Body of pancreas (tissue), 4 donors: Measurements from ENCODE around the gene CFAP92. TPM values are rescaled to one million over a fixed set of nuclear protein-coding genes. Genes with fewer than 3 reads are reported as not detected.

Experiments used
- ATAC-seq: fragments of 150-250 bp; one replicate; pipeline ENCODE4 v1.9.1; 2016
- DNase-seq, 4 donors: peaks; one replicate each; pipeline ENCODE4 v3.0.0-alpha.2; 2019
- H3K27ac ChIP-seq, 4 donors: fragments of 200-600 bp; sonication (generic); 1 replicate in 3 of 4; 2 replicates in 1 of 4; pipeline versions ENCODE4 v1.5.1 to v1.6.1; 2016 to 2019; ENCODE audit warnings: mild to moderate bottlenecking in 1 of 4, mixed read lengths in 1 of 4, moderate library complexity in 1 of 4
- H3K27me3 ChIP-seq, 2 donors: fragments of 200-600 bp; sonication (generic); one replicate each; pipeline ENCODE4 v1.6.0; 2016; ENCODE audit warnings: mild to moderate bottlenecking in 1 of 2
- H3K36me3 ChIP-seq, 2 donors: fragments of 200-600 bp; sonication (generic); replicated peaks in 1 of 2; 2 replicates each; pipeline ENCODE4 v1.5.1; 2016; ENCODE audit warnings: low read depth in 2 of 2; ENCODE audit not compliant: insufficient read depth in 1 of 2
- H3K4me1 ChIP-seq: fragments of 200-600 bp; sonication (generic); one replicate; pipeline ENCODE4 v1.6.0; 2016
- H3K4me3 ChIP-seq, 2 donors: fragments of 200-600 bp; sonication (generic); 1 replicate in 1 of 2; 2 replicates in 1 of 2; pipeline ENCODE4 v1.5.1; 2016 to 2019
- H3K9me3 ChIP-seq, 3 donors: fragments of 200-600 bp; sonication (generic); 1 replicate in 2 of 3; 2 replicates in 1 of 3; pipeline ENCODE4 v1.5.1; 2016
- POLR2A ChIP-seq, 3 donors: fragments of 450-650 bp; IDR thresholded peaks; one replicate each; pipeline ENCODE4 v1.6.1; 2016; ENCODE audit warnings: antibody characterized with exemption in 3 of 3, mild to moderate bottlenecking in 2 of 3
- WGBS, 2 donors: methylation state at CpG; one replicate each; pipeline ENCODE4 v1.1.5; 2017; 5-methylcytosine and 5-hydroxymethylcytosine counted together
- intact Hi-C: fragments of 100-400 bp; cut with DNase I; formaldehyde crosslinking; loops from one replicate; pipeline ENCODE4 v1.15.1; 2023
- total RNA-seq, 2 donors: library from RNA; depleted of rRNA; stranded (reverse); fragments of >200 nt; gene quantifications; one replicate each; pipeline ENCODE4 v1.1.0, GENCODE V29; 2016
- TF ChIP-seq, protein P1 (sequence below), 7 experiments: fragments of 450-650 bp in 4 of 7; fragments of 200-600 bp in 3 of 7; sonication (generic) in 3 of 7; IDR thresholded peaks; one replicate each; pipeline ENCODE4 v1.5.1; 2016 to 2019; ENCODE audit warnings: antibody characterized with exemption in 7 of 7

The CFAP92 gene
- total RNA-seq, 2 donors from 2014 or later = not detected

DNA sequence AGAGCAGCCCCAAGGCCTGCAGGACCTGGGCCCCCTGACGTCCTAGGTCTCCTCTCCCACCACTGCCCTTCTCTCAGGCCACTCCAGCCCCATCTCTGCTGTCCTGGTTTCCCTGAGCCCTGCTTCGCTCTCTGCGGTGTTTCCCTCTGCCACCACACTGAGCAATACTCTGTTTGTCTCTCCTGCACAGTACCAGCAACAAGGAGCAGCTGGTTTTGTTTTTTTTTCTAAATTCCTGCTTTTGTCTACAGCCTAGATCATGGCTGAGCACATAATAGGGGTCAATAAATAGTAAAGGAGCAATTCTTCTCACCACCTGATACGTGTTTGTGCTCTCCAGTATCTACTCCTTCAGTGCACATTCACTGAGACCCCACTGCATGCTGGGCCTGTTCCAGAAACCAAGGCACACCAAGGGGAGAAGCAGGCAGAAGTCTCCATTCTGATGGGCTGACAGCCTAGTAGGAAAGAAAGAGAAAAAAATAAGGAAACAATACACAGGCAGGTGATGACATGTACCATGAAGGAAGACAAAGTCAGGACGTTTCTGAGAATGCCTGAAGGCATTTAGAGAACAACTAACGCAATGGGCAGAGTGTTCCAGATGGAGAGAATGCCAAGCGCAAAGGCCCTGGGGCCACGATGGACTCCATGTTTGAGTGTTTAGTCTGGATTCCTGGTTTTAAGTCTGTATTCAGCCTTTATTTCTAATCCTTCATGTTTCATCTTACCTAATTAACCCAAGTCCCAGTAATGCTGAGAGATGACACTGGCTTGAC, 120.4 kb downstream of the CFAP92 start:
- intact Hi-C loops = no loop called here
- no peaks in the 10 kb centered on the region for H3K27me3 ChIP-seq
- peaks cover 6% of the 10 kb centered on the region for H3K4me1 ChIP-seq
- DNase-seq (no peak), ATAC-seq (no peak)
- 61 to 62% methylated on average over 8 of the region's 8 CpGs for WGBS, 2 donors
- TF ChIP-seq, protein P1, sequence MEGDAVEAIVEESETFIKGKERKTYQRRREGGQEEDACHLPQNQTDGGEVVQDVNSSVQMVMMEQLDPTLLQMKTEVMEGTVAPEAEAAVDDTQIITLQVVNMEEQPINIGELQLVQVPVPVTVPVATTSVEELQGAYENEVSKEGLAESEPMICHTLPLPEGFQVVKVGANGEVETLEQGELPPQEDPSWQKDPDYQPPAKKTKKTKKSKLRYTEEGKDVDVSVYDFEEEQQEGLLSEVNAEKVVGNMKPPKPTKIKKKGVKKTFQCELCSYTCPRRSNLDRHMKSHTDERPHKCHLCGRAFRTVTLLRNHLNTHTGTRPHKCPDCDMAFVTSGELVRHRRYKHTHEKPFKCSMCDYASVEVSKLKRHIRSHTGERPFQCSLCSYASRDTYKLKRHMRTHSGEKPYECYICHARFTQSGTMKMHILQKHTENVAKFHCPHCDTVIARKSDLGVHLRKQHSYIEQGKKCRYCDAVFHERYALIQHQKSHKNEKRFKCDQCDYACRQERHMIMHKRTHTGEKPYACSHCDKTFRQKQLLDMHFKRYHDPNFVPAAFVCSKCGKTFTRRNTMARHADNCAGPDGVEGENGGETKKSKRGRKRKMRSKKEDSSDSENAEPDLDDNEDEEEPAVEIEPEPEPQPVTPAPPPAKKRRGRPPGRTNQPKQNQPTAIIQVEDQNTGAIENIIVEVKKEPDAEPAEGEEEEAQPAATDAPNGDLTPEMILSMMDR (IDR thresholded peaks at IDR 0.05) = no peak
- no peak for TF ChIP-seq POLR2A (IDR thresholded peaks at IDR 0.05)
- no peak overlapping the region for H3K4me3 ChIP-seq
- no peak overlapping the region for H3K27ac ChIP-seq
- H3K9me3 ChIP-seq = no peaks in the 10 kb centered on the region
- no peaks in the 10 kb centered on the region for H3K36me3 ChIP-seq

DNA sequence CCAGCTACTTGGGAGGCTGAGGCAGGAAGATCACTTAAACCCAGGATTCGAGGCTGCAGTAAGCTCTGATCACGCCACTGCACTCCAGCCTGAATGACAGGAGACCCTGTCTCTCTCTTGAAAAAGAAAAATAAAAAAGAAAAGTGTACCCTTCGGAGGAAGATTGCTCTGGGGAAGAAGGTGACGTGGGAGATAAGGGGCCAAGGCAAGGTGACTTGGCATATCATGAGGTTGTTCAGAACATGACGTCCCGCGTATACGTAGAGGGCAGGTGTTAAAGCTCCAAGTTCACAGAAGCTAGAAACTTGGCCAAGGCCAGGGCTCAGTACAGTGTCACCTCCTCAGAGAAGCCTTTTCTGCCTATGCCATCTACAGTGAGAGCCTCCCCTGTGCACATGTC, 121.1 kb downstream of the CFAP92 start:
- H3K27ac ChIP-seq = no peak overlapping the region
- 82 to 83% methylated on average over 8 of the region's 8 CpGs for WGBS, 2 donors
- no peaks in the 10 kb centered on the region for H3K36me3 ChIP-seq
- DNase-seq (no peak), ATAC-seq (no peak)
- TF ChIP-seq, protein P1 (IDR thresholded peaks at IDR 0.05) = no peak
- TF ChIP-seq POLR2A (IDR thresholded peaks at IDR 0.05) = no peak
- H3K4me3 ChIP-seq = no peak overlapping the region
- H3K4me1 ChIP-seq = no peaks in the 10 kb centered on the region
- no peaks in the 10 kb centered on the region for H3K9me3 ChIP-seq
- intact Hi-C loops = no loop called here
- H3K27me3 ChIP-seq = no peaks in the 10 kb centered on the region

DNA sequence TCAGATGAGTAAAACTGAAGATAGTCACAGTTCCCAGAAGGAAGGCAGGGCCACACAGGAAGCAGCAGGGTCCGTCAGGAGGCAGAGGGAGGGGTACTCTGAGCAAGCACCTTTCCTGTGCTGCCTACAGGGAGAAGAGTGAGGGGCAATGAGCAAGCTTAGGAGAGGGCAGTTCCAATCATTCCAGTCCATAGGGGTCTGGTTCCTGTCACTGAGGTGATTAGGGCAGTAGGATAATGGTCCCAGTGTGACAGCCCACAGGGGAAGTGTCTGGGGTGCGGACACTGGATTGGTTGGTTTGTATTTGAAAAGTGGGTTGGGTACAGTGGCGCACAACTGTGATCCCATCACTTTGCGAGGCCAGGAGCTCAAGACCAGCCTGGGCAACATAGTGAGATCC, 121.6 kb downstream of the CFAP92 start:
- H3K36me3 ChIP-seq = no peaks in the 10 kb centered on the region
- no peaks in the 10 kb centered on the region for H3K27me3 ChIP-seq
- H3K9me3 ChIP-seq = no peaks in the 10 kb centered on the region
- intact Hi-C loops = no loop called here
- no peak for DNase-seq
- 80 to 92% methylated on average over 4 of the region's 4 CpGs for WGBS, 2 donors
- no peaks in the 10 kb centered on the region for H3K4me1 ChIP-seq
- TF ChIP-seq, protein P1 (IDR thresholded peaks at IDR 0.05) = no peak
- no peak for TF ChIP-seq POLR2A (IDR thresholded peaks at IDR 0.05)
- no peak overlapping the region for H3K4me3 ChIP-seq
- no peak overlapping the region for H3K27ac ChIP-seq
- no peak for ATAC-seq

DNA sequence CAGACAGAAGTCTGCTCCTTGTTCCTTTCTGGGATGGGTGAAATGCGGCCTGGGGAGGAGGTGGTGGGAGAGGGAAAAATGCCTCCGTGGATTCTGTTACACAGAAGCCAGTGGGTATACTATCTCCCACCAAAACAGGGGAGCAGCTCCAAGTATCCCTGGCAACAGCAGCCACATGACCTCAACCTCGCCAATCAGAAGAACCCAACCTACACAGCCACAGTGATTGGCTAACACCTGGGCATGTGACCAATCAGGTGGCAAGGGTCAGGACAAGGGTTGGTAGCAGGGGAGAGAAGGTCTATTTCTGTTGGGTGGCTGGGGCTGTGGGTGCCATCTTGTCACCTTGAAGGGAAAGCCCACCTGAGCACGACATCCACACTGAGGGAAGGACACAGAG, 123.5 kb downstream of the CFAP92 start:
- H3K9me3 ChIP-seq = no peaks in the 10 kb centered on the region
- H3K36me3 ChIP-seq = no peaks in the 10 kb centered on the region
- H3K4me3 ChIP-seq = no peak overlapping the region
- H3K27me3 ChIP-seq = no peaks in the 10 kb centered on the region
- ATAC-seq (no peak), DNase-seq (no peak)
- 86% methylated on average over 4 of the region's 4 CpGs for WGBS, 2 donors
- intact Hi-C loops = no loop called here
- TF ChIP-seq POLR2A (IDR thresholded peaks at IDR 0.05) = no peak
- TF ChIP-seq, protein P1 (IDR thresholded peaks at IDR 0.05) = no peak
- no peak overlapping the region for H3K27ac ChIP-seq
- no peaks in the 10 kb centered on the region for H3K4me1 ChIP-seq
